ENCODE data around the gene PSAPL1.

The PSAPL1 gene

GRCh38 chr4:7436256-7436655 is 1.5 kb upstream of the PSAPL1 start:
- H3K9ac ChIP-seq (ENCODE audit: low read length): peak overlapping the region; percentile 26
- H3K36me3 ChIP-seq (ENCODE audit: control insufficient read depth, insufficient read depth, low read length): no peaks in the 10 kb centered on the region
- no peaks in the 10 kb centered on the region for H3K27me3 ChIP-seq (ENCODE audit: control insufficient read depth, insufficient read depth, low read length)
- H3K9me3 ChIP-seq (ENCODE audit: control insufficient read depth, low read length): no peaks in the 10 kb centered on the region
- H3K4me1 ChIP-seq (ENCODE audit: control insufficient read depth, insufficient read depth, low read length): peaks cover 82% of the 10 kb centered on the region
- H3K4me3 ChIP-seq (ENCODE audit: low read length): no peak overlapping the region

GRCh38 chr4:7435471-7436061 is 836 bp upstream of the PSAPL1 start:
- peaks cover 87% of the 10 kb centered on the region for H3K4me1 ChIP-seq (ENCODE audit: control insufficient read depth, insufficient read depth, low read length)
- no peaks in the 10 kb centered on the region for H3K36me3 ChIP-seq (ENCODE audit: control insufficient read depth, insufficient read depth, low read length)
- no peaks in the 10 kb centered on the region for H3K27me3 ChIP-seq (ENCODE audit: control insufficient read depth, insufficient read depth, low read length)
- H3K9ac ChIP-seq (ENCODE audit: low read length): peak overlapping the region; percentile 52
- no peak overlapping the region for H3K4me3 ChIP-seq (ENCODE audit: low read length)
- no peaks in the 10 kb centered on the region for H3K9me3 ChIP-seq (ENCODE audit: control insufficient read depth, low read length)

- H3K27me3 ChIP-seq (ENCODE audit: control insufficient read depth, insufficient read depth, low read length): no peaks in the 10 kb centered on the region
- H3K36me3 ChIP-seq (ENCODE audit: control insufficient read depth, insufficient read depth, low read length): no peaks in the 10 kb centered on the region
- H3K9me3 ChIP-seq (ENCODE audit: control insufficient read depth, low read length): no peaks in the 10 kb centered on the region
- H3K9ac ChIP-seq (ENCODE audit: low read length): peak overlapping the region; percentile 55
- H3K4me1 ChIP-seq (ENCODE audit: control insufficient read depth, insufficient read depth, low read length): peaks cover 75% of the 10 kb centered on the region
- H3K4me3 ChIP-seq (ENCODE audit: low read length): peak overlapping the region; percentile 50
Observed at GRCh38 chr4:7434141-7434765, 477 bp downstream of the PSAPL1 start.

GRCh38 chr4:7433376-7434140 is 1.2 kb downstream of the PSAPL1 start:
- Histone ChIP-seq H3K9ac (ENCODE audit: low read length) (peak overlapping the region; percentile 57), H3K4me1 (ENCODE audit: control insufficient read depth, insufficient read depth, low read length) (peaks cover 74% of the 10 kb centered on the region), H3K4me3 (ENCODE audit: low read length) (peak overlapping the region; percentile 50), H3K9me3 (ENCODE audit: control insufficient read depth, low read length) (no peaks in the 10 kb centered on the region), H3K27me3 (ENCODE audit: control insufficient read depth, insufficient read depth, low read length) (no peaks in the 10 kb centered on the region), H3K36me3 (ENCODE audit: control insufficient read depth, insufficient read depth, low read length) (no peaks in the 10 kb centered on the region)

- H3K4me1 ChIP-seq (ENCODE audit: control insufficient read depth, insufficient read depth, low read length): peaks cover 69% of the 10 kb centered on the region
- H3K36me3 ChIP-seq (ENCODE audit: control insufficient read depth, insufficient read depth, low read length): no peaks in the 10 kb centered on the region
- H3K27me3 ChIP-seq (ENCODE audit: control insufficient read depth, insufficient read depth, low read length): no peaks in the 10 kb centered on the region
- peak overlapping the region; percentile 57 for H3K9ac ChIP-seq (ENCODE audit: low read length)
- H3K9me3 ChIP-seq (ENCODE audit: control insufficient read depth, low read length): no peaks in the 10 kb centered on the region
- H3K4me3 ChIP-seq (ENCODE audit: low read length): peak overlapping the region; percentile 50
Observed at GRCh38 chr4:7432531-7433375, 2.0 kb downstream of the PSAPL1 start.

- no peaks in the 10 kb centered on the region for H3K9me3 ChIP-seq (ENCODE audit: control insufficient read depth, low read length)
- H3K4me1 ChIP-seq (ENCODE audit: control insufficient read depth, insufficient read depth, low read length): peaks cover 61% of the 10 kb centered on the region
- H3K9ac ChIP-seq (ENCODE audit: low read length): peak overlapping the region; percentile 57
- H3K4me3 ChIP-seq (ENCODE audit: low read length): peak overlapping the region; percentile 50
- no peaks in the 10 kb centered on the region for H3K27me3 ChIP-seq (ENCODE audit: control insufficient read depth, insufficient read depth, low read length)
- no peaks in the 10 kb centered on the region for H3K36me3 ChIP-seq (ENCODE audit: control insufficient read depth, insufficient read depth, low read length)
Observed at GRCh38 chr4:7431696-7432530, 2.8 kb downstream of the PSAPL1 start.

- no peak overlapping the region for H3K4me3 ChIP-seq (ENCODE audit: low read length)
- H3K9ac ChIP-seq (ENCODE audit: low read length): peak overlapping the region; percentile 47
- no peaks in the 10 kb centered on the region for H3K27me3 ChIP-seq (ENCODE audit: control insufficient read depth, insufficient read depth, low read length)
- no peaks in the 10 kb centered on the region for H3K9me3 ChIP-seq (ENCODE audit: control insufficient read depth, low read length)
- H3K36me3 ChIP-seq (ENCODE audit: control insufficient read depth, insufficient read depth, low read length): no peaks in the 10 kb centered on the region
- H3K4me1 ChIP-seq (ENCODE audit: control insufficient read depth, insufficient read depth, low read length): peaks cover 53% of the 10 kb centered on the region
Observed at GRCh38 chr4:7430965-7431695, 3.6 kb downstream of the PSAPL1 start.

GRCh38 chr4:7430368-7430964 is 4.3 kb downstream of the PSAPL1 start:
- Histone ChIP-seq H3K36me3 (ENCODE audit: control insufficient read depth, insufficient read depth, low read length) (no peaks in the 10 kb centered on the region), H3K27me3 (ENCODE audit: control insufficient read depth, insufficient read depth, low read length) (no peaks in the 10 kb centered on the region), H3K4me3 (ENCODE audit: low read length) (no peak overlapping the region), H3K9ac (ENCODE audit: low read length) (no peak overlapping the region), H3K9me3 (ENCODE audit: control insufficient read depth, low read length) (no peaks in the 10 kb centered on the region), H3K4me1 (ENCODE audit: control insufficient read depth, insufficient read depth, low read length) (peaks cover 47% of the 10 kb centered on the region)

- Histone ChIP-seq H3K4me3 (ENCODE audit: low read length) (no peak overlapping the region), H3K4me1 (ENCODE audit: control insufficient read depth, insufficient read depth, low read length) (peaks cover 40% of the 10 kb centered on the region), H3K9me3 (ENCODE audit: control insufficient read depth, low read length) (no peaks in the 10 kb centered on the region), H3K9ac (ENCODE audit: low read length) (no peak overlapping the region), H3K36me3 (ENCODE audit: control insufficient read depth, insufficient read depth, low read length) (no peaks in the 10 kb centered on the region), H3K27me3 (ENCODE audit: control insufficient read depth, insufficient read depth, low read length) (no peaks in the 10 kb centered on the region)
Observed at GRCh38 chr4:7429601-7430078, 5.1 kb downstream of the PSAPL1 start.

- Histone ChIP-seq H3K4me1 (ENCODE audit: control insufficient read depth, insufficient read depth, low read length) (peaks cover 34% of the 10 kb centered on the region), H3K9me3 (ENCODE audit: control insufficient read depth, low read length) (no peaks in the 10 kb centered on the region), H3K9ac (ENCODE audit: low read length) (no peak overlapping the region), H3K27me3 (ENCODE audit: control insufficient read depth, insufficient read depth, low read length) (no peaks in the 10 kb centered on the region), H3K4me3 (ENCODE audit: low read length) (no peak overlapping the region), H3K36me3 (ENCODE audit: control insufficient read depth, insufficient read depth, low read length) (no peaks in the 10 kb centered on the region)
Observed at GRCh38 chr4:7429069-7429416, 5.7 kb downstream of the PSAPL1 start.

Measured in mucosa of stomach (tissue), 1 donor.